Fibroblast of skin of right quadriceps (primary cell): Measurements from ENCODE around the gene IL1RAPL2.
"Not testable (repeated sequence)": the region's sequence is repeated elsewhere in the genome, so short reads cannot be mapped to it uniquely, and the experiment has no call there.

Experiments used
- DNase-seq: peaks from one replicate; pipeline ENCODE4 v3.0.0-alpha.2; 2013

The IL1RAPL2 gene

DNA sequence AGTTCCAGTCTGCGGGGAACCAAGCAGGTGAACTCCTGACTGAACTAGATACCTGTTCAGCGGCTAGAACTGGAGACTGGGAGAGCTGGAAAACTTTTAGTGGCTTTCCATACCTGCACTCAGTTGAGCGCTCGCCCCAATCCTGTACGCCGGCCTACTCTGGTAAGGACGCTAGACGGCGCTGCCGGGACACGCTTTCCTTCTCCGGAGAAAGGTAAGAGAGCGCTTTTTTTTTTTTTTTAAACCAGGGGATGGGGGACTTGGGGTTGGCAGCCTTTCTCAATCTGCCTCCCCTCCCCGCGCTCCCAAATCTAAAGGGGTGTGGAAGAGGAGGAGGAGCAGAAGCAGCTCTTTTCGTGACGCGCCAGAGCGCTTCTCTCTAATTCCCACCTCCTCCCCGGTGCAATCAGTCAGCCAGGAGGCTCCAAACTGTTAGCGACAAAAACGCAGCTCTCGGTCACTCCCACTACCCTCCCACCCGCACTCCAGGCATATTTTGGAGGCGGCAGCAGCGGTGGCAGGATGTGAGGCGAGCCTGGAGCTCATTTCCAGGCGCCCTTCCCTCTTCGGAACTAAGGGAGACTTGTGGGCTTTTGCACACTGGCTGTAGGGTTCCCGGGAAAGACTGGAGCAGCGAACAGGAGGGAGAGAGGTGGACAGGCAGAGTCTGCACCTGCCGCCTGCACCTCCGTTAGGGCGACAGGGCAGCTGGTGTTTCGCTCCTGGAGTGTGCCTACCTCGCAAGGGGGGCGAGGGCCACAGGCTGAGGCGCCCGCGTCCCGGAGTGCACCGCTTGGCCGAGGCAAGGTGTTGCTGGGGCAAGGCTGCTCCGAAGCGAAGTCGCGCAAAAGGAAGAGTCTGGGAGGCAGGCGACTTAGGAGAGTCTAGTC, at the start of gene IL1RAPL2:
Gene IL1RAPL2 (plus strand): TSS at position 409 of the 890 bp plus-strand sequence.
- DNase-seq: peak; percentile 2

DNA sequence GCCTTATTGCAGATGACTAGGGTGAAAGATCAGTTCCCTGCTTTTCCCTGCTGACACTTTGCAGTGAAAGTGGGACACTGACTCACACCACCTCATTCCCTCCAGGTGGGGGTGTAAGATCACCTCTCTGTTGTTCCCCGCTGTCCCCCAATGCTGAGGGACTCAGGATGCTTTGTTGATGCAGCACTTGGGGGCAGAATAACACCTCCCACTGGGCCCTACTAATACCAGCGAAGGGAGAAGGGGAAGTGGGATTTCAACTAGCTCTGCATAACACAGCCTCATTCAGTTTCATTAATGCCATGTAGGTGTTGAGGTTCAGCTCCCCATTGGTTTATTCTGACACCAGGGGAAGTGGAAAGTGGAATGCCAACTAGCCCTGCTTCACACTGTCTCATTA, 43.6 kb upstream of the IL1RAPL2 start:
- no peak for DNase-seq

DNA sequence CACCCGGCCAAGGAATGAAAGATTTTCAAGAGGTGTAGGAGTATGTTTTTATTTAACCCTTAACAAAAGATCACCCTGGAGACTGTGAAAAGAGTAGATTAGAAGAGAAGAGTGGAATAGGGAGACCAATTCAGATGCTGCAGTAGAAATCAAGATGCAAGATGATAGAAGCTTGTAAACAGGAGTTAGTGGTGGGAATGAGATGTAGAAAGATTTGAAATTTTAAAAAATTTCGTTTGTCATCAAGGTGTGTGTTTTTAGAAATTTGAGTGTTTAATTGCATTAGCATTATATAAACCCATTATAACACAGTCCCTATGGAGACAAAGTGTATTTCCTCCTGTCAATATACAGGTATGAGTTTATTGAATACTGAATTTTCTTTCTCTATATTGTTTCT, 42.1 kb upstream of the IL1RAPL2 start:
- DNase-seq: no peak

DNA sequence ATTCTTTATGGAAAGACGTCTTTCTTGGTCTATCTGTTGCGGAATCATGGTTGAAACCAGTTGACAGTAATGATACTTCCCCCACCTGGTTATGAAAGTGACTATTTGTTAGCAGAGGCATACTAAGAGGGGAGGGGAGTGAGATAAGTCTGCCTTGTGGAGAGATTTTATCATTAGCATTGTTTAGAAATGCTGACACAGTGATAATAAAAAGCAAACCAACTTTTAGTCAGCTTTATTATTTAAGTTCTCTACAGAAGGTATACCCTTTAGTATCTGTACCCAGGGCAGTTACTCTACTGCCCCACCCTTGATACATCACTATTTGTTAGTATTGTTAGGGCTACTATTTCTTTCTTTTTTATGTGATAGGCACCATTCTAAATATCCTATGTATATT, 26.9 kb upstream of the IL1RAPL2 start:
- no peak for DNase-seq

DNA sequence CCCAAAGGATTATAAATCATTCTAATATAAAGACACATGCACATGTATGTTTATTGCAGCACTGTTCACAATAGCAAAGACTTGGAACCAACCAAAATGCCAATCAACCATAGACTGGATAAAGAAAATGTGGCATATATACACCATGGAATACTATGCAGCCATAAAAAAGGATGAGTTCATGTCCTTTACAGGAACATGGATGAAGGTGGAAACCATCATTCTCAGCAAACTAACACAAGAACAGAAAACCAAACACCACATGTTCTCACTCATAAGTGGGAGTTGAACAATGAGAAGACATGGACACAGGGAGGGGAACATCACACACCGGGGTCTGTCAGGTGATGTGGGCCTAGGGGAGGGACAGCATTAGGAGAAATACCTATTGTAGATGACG, 23.6 kb upstream of the IL1RAPL2 start:
- not testable (repeated sequence) for DNase-seq

DNA sequence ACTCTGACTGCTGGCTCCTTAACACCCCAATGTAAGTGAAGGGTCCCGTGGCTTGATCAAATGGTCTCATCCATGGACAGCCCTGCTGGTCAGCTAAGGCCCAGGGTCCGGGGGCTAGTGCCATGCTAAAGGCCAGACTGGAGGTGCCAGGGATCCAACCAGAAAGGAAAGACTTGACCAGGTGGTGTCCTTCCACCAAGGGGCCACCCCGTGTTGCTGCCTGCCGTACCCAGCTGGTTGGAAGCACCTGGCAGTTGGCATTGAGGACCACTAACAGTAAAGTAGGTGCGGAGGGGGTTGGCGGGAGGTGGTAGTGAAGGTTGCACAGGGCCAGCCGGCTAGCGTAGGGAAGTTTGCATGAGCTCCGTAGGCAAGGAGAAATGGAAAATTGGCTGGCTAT, 1.7 kb upstream of the IL1RAPL2 start:
- DNase-seq: no peak

DNA sequence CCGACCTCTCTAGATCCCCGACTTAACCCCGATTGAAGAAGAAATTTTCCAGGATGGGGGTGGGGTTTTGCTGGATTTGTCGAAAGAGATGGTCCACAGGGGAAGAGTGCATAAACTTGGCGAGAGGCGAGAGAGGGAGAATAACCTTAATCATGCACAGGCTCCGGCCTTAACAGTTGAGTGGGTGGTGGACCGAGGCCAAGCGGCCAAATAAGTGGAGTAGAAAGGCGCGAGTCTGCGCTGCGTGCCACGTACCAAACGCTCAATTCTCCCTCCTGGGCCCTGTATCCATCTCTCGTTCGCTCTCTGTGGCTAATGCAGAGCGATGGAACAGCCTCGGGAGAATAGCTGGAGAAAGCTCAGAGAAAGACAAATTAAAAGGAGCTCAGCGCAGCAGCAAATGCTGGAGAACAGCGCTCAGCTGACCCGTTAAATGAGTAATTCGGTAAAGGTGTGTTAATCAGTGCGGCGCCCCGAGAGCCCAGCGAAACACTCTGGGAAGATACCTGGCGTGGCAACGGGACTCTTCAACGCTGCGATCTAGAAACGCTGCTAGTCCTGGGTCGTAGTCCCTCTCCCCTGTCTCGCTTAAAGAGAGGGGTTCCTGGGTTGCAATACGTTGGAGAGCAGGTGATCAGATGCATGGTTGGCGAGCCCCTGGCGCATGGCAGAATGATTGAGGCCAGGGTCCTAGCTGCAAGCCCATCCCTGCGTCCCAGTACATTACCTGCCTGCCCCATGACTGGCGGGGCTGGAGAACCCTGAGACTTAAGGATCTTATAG, 887 bp upstream of the IL1RAPL2 start:
- DNase-seq: no peak

DNA sequence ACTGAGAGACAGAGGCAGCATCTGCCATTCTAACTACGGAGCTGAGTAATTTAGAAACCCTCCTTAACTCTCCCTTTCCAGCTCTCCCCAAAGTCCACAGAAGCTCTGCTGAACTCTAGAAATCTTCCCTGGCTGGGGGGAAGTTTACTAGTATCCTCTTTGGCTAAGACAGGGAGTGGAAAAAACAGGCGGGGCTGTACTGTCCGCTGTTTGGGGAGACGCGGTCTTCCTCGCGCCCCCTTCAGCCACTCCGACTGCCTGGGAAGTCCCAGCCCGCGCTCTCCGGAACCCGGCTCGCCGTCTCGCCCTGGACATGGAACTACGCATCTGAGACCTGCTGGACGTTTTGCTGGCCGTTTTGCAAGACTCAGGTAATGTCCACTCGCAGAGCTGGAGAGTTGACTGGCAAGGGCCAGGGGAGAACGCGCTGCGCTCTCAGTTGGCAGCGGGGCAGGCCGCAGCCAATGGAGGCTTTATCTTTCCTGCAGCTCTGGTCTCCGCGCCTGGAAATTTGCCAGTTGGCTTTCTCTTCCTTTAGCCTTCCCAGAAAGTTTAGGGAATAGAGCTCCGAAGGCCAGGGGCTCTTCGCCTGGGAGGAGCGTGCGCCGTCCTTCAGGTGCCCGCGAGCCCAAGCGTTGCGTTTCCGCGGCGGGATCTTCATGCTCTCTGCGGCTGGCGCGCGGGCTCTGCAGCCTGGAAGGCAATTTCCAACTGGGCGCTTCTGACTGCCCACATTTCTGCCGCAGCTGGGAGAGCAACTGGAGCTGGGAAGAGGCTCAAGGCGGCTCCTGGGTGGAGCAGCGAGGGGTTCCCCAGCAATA, 892 bp downstream of the IL1RAPL2 start:
- no peak for DNase-seq

DNA sequence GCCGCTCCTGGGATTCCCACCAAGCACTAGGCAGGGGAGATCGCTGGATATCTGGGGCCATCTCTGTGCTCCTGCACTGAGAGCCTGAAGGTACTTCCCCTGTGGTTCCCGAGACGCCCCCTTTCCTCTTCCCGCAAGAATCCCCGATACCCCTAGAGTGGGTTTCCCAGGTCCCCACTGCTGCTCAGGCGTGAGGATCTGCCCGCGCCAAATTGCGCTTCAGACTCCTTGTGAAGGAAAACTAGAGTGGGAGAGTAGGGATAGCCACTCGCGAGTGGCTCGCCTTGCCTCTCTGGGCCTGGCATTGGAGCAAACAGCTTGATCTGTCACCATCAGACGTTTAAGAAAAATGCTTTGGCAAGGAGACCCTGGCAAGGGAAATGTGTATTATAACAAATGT, 1.5 kb downstream of the IL1RAPL2 start:
- no peak for DNase-seq

DNA sequence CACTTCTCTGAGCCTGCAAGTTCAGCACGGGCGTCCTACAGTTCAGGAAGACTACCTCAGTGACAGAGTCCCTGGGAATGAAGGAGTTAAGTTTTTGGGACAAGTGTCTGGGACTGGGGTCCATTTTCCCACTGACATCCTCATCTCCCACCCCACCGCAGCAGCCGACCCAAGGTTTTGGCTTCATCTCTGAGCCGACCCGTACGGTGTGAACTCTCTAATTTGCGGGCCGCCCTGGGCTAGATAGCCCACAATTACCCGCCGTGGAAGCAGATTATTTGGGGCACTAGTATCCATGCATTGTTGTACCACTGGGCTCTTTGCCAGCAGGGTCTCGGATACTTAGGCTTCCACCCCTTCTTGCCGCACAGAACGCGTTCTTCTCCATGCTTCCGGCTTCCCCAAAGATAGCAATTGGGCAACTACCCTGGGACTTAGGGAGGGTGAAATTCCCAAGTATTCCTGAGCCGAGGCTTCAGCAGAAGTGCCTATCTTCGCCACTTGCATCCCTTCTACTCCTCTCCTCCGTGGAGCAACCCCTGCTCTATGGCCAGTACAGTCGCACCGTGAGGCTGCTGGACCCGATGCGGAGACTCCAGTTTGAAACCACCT, 2.4 kb downstream of the IL1RAPL2 start:
- no peak for DNase-seq

DNA sequence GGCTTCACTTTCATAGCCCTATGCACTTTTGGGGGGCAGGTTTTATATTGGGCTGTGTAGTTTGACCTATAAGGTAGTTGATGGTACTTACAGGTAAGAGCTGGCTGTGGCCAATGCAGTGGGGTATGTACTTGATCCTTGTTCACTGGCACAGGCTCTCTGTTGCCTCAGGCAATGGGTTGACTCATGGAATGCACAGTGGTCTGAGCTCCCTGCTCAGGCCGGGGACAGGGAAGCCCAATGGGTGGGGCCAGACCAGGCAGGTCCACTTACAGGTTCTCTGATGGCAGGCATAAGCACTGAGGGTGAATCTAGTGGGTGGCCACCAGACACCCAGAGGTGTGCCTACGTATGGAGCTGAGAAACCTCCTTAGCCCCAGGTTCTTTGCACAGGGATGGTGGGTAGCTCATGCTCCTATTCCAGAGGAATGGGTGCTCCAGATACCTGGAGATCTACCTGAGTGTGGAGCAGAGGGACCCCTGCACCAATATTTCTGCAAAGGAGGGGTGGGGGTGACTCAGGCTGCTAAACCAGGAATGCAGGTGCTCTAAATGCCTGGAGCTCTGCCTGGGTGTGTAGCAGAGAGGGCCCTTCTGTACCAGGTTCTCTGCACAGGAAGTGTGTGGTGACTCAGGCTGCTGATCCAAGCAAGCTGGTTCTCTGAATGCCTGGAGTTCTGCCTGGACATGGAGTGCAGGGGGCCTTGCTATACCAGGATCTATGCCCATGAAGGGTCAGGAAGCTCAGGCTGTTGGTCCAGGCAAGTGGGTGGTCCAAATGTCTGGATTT, 52.3 kb downstream of the IL1RAPL2 start:
- no peak for DNase-seq

DNA sequence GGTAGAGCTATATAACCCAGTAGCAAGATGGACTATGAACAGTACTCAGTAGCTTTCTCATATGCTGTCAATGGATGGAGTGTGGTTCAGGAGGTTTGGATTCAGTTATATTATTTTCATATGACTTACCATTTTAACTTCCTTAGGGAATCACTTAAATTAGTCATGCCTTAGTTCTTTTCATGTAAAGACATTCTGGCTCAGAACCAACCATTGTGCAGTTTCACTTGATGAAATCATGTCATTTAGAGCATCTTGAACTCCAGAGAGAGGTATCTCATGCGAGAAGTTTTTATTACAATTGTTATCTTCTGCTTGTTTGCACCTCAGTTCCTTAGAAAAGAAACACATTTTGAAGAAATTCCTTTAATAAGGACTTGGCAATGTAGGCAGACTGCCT, 55.8 kb downstream of the IL1RAPL2 start:
- no peak for DNase-seq

DNA sequence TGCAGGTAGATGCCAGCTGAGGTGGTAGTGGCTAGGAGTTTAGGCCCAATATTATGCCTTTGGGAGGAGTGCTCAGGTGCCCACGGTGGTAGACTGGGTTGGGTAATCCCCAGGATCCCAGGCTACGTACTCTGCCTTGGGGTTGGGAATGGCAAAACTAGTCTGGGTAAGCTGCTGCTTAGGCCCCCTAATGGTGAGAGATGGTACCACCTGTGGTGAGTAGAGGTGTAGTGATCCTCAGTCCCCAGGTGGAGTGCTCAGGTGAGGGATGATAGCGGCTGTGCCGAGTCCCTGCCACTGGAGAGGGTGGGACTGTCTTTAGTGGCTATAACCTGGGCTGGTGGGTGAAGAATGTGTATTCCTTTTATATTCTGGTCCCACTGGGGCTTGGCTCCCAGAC, 75.2 kb downstream of the IL1RAPL2 start:
- DNase-seq: no peak

DNA sequence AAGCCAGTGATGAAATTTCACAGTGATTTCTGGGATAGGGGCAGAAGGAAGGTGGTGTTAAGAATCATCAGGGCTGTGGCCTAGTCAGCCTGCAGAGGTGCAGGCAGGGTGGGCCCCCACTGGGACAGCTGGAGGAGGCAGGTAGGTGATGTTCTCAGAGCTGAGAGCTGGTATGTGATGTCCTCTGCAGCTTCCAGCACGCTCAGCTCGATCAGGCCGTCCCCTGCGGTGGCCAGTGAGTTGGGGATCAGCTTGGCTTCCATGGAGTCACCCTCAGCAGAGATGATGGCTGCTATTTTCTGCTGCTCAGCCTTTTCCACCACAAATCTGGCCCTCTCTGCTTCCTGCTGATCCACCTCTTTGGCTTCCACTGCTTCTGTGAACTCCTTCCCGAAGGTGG, 81.1 kb downstream of the IL1RAPL2 start:
- DNase-seq: no peak

DNA sequence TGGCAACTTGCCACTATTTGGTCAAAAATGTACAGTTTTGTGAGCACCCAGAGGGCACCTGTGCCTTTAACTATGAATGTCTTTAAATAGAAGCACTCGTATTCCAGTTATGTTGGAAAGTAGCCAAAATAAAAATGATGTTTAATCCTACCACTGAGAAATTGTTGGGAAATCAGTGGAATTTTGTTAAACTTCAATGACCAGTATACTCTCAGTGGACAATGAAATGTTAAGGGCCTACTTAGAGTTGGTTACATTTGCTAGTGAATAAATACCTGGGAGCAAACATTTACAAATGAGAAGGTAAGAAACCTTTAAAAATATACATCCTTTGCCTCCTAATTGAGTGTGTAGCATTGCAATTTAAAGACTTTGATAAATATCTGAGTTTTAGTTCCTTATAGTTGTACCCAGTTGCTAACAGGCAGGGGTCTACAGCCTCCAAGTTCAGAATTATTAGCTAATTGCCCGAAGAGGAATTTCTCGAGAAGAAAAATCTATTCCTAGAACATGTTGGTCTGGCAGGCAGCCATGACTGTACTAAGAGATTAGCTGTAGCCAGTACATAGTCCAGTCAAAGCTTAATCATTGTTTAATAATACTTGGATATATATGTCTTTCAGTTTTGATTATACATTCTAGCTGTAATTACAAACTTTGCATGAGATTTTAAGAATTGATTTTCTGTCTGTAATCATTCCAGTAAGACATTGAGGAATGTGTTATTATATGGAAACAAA, 93.2 kb downstream of the IL1RAPL2 start:
- no peak for DNase-seq

DNA sequence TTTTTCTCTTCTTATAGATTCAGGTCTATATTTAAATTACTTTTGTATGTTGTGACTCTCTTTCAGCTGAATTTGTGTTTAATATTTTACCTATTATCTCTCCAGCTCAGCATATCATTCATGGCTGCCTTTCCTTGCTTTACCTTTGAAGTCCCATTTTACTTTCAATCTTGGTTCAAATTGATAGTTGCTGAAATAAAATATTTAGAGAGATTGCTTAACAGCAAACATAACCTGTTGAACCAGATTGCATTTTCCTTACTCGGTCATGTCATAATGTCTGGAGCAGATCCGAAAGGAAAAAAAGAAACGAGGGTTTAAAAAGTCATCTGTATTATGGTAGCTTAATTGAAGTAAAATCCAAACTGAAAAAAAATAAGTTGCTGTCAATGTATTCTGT, 94.1 kb downstream of the IL1RAPL2 start:
- no peak for DNase-seq

DNA sequence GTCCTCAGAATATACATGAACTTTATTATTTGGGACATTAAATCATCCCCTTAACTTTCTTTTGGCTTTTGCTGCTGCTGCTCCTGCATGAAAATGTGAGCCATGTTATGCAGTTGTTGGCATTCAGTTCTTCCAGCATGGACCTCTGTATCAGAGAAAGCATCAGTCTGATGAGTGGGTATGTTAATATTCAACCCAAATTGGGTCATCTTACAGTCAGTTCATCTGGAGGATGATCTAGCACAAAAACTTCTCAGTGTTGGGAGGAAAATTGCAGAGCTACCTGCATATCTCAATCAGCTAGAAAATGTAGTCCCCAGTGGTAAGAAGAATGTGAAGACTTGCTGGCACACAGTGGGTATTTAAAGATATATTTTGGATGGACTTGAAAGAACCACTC, 96.7 kb downstream of the IL1RAPL2 start:
- DNase-seq: no peak

DNA sequence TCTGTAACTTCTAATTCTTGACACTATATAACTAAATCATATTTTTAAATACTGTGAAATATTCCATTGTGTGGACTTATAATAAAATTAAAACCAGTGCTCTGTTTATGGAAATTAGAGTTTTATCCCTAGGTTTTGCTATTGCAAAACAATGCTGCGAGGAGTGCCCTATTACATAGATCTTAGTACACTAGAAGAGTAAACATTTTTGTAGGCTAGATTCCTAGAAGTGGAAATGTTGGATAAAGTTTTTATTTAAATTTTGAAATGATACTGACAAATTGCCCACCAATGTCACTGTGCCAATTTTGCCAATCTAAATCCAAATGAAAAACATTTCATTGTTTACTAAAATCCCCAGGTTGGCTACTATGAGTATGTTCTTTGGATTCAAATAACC, 99.7 kb downstream of the IL1RAPL2 start:
- no peak for DNase-seq

DNA sequence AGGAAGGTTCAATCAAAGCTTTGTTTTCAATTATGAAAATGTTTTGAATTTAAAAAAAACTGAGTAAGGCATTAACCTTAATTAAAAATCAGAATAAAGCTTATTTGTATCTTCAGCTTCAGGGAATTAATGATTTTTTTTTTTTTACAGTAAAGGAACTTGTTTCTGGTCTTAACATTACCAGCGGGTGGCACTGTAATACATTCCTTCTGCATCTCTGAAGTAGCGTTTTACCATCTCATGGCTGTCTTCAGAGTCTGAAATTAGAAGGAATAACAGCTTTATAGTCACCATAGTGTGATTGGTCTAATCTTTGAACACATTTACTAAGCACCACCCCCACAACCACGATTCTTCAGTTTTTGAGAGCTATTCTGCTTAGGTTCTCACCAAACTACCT, 102.6 kb downstream of the IL1RAPL2 start:
- DNase-seq: peak; percentile 0

DNA sequence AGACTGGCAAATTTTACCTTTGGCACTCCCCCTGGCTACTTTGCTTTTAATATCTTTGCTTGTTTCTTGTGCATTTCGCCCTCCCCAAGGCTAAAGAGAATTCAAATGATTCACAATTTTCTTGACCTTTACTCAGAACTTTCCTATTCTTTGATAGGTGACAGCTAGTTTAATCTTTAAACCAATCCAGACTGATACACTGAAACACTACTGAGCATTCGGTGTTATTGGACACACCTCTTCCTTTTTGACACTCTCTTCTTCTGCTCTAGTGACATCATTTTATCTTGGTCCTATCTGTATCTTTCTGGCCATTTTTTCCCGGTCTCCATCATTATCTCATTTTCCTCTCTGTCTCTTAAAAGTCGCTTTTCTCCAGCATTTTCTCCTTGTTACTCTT, 103.1 kb downstream of the IL1RAPL2 start:
- DNase-seq: no peak

DNA sequence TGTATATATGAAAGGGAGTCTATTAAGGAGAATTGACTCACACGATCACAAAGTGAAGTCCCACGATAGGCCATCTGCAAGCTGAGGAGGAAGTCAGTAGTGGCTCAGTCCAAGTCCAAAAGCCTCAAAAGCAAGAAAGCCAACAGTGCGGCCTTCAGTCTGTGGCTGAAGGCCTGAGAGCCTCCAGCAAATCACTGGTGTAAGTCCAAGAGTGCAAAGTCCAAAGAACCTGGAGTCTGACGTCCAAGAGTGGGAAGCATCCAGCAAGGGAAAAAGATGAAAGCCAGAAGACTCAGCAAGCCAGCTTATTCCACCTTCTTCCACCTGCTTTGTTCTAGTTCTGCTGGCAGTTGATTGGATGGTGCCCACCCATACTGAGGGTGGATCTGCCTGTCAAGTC, 104.1 kb downstream of the IL1RAPL2 start:
- no peak for DNase-seq
